OCI-LY3 (cell line): Measurements from ENCODE around the gene ACP6.

ENCODE experiments used
- H2AFZ ChIP-seq: fragments of 200-600, 300-600 bp; shearing (Covaris generic); 2 replicates; pipeline ENCODE4 v1.6.0; 2014; ENCODE audit warnings: antibody characterized with exemption, low read depth, low read length
- H3K27ac ChIP-seq: fragments of 200-600, 300-600 bp; sonication (generic); 2 replicates; pipeline ENCODE4 v1.5.1; 2014; ENCODE audit warnings: mild to moderate bottlenecking, low read length, moderate library complexity, mixed read lengths
- H3K27me3 ChIP-seq: fragments of 200-600, 300-600 bp; sonication (generic); 2 replicates; pipeline ENCODE4 v1.6.1; 2014; ENCODE audit warnings: low read depth, low read length, mixed read lengths
- H3K36me3 ChIP-seq: fragments of 200-600, 300-600 bp; sonication (generic); replicated peaks from 2 replicates; pipeline ENCODE3; 2014; ENCODE audit warnings: low read depth, low read length, mixed read lengths
- H3K4me1 ChIP-seq: fragments of 300-600, 200-600 bp; sonication (generic); 2 replicates; pipeline ENCODE4 v1.6.1; 2014; ENCODE audit warnings: low read length, mixed read lengths
- H3K4me2 ChIP-seq: fragments of 200-600, 300-600 bp; sonication (generic); 2 replicates; pipeline ENCODE4 v1.6.1; 2014; ENCODE audit warnings: low read length, mixed read lengths
- H3K4me3 ChIP-seq: fragments of 300-600, 200-600 bp; sonication (generic); 2 replicates; pipeline ENCODE4 v1.5.1; 2014; ENCODE audit warnings: antibody characterized with exemption, mild to moderate bottlenecking, low read length, moderate library complexity
- H3K79me2 ChIP-seq: fragments of 300-600, 200-600 bp; shearing (Covaris generic); 2 replicates; pipeline ENCODE4 v1.6.1; 2014; ENCODE audit warnings: mild to moderate bottlenecking, low read length, mixed read lengths
- H3K9ac ChIP-seq: fragments of 300-600, 200-600 bp; shearing (Covaris generic); 2 replicates; pipeline ENCODE4 v1.6.0; 2014; ENCODE audit warnings: mild to moderate bottlenecking, low read length, moderate library complexity
- H3K9me3 ChIP-seq: fragments of 200-600, 300-600 bp; shearing (Covaris generic); 2 replicates; pipeline ENCODE4 v1.6.1; 2014; ENCODE audit warnings: low read length, mixed read lengths; ENCODE audit not compliant: insufficient read depth
- H4K20me1 ChIP-seq: fragments of 200-600, 300-600 bp; sonication (generic); 2 replicates; pipeline ENCODE4 v1.6.1; 2016; ENCODE audit warnings: low read length, mixed read lengths; ENCODE audit not compliant: insufficient read depth
- CTCF ChIP-seq: fragments of 200-600, 300-600 bp; sonication (generic); IDR thresholded peaks from 2 replicates; pipeline ENCODE4 v1.5.1; 2014; ENCODE audit warnings: antibody characterized with exemption, low read length, low read depth
- EZH2phosphoT487 ChIP-seq: fragments of 200-600 bp; shearing (Covaris generic); IDR thresholded peaks from 2 replicates; pipeline ENCODE4 v1.6.1; 2018; ENCODE audit warnings: antibody characterized with exemption, mixed run types, low read depth

The ACP6 gene

GRCh38 chr1:147673406-147673805 is 3.1 kb upstream of the ACP6 start:
- Histone ChIP-seq H3K9me3 (peaks cover 14% of the 10 kb centered on the region; the same call in 1 of the 2 replicates), H4K20me1 (no peaks in the 10 kb centered on the region), H3K79me2 (no peaks in the 10 kb centered on the region), H3K36me3 (no peaks in the 10 kb centered on the region), H3K4me1 (peaks cover 9% of the 10 kb centered on the region; the same call in 1 of the 2 replicates), H2AFZ (no peak overlapping the region), H3K4me2 (no peak overlapping the region), H3K27ac (no peak overlapping the region), H3K9ac (no peak overlapping the region), H3K4me3 (no peak overlapping the region), H3K27me3 (peaks cover 6% of the 10 kb centered on the region; the same call in 1 of the 2 replicates)
- TF ChIP-seq CTCF (no peak), EZH2phosphoT487 (no peak)

DNA sequence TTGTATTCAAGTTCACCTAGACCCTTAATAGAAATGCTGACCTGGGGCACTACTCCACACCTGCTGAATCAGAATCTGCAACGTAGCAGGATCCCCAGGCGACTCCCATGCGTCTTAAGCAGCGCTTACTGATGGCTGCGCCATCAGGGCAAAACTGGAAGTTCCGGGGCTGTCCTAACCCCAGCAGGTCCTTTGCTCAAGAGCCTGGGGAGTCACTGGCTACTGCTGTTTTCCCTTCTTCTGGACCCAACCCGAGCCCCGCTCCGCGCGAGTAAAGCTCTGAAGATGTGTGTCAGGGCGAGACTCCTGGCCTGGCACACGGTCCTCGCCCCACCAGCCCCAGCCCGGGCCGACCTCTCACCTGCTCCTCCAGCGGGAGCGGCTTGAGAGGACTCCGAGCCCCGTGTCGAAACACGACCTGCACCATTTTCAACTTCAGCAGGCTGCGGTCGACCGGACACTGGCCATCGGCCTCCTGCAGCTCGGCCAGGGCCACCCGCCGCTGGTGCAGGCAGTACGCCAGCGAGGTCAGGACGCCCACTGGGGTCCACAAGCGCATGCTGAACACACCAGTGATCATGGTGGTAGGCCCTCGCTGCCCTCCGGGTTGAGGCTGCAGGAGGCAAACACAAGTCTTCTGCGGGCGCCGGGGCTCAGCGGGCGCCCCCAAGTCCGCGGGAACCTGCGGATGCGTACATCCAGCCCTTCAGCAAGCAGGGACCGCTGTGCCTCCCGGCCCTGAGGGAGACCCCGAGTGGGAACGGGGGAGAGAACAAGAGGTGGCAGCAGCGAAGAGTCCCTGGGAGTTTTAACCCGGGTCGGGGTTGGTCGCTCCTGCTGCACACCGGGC is 630 bp downstream of the ACP6 start:
- no peak overlapping the region for H3K27ac ChIP-seq
- H3K4me1 ChIP-seq, result peaks cover 9% of the 10 kb centered on the region; the same call in 1 of the 2 replicates
- TF ChIP-seq CTCF (0 out of 2 replicates have a peak, but pooled peaks have one; percentile 3), EZH2phosphoT487 (no peak)
- no peaks in the 10 kb centered on the region for H3K9me3 ChIP-seq
- peak overlapping the region; percentile 87 for H3K4me2 ChIP-seq
- no peaks in the 10 kb centered on the region for H4K20me1 ChIP-seq
- H2AFZ ChIP-seq, result peak overlapping the region; percentile 70
- H3K27me3 ChIP-seq, result peaks cover 2% of the 10 kb centered on the region; the same call in 1 of the 2 replicates
- H3K9ac ChIP-seq, result peak overlapping the region; percentile 62
- no peaks in the 10 kb centered on the region for H3K79me2 ChIP-seq
- H3K4me3 ChIP-seq, result peak overlapping the region; percentile 82
- no peaks in the 10 kb centered on the region for H3K36me3 ChIP-seq

DNA sequence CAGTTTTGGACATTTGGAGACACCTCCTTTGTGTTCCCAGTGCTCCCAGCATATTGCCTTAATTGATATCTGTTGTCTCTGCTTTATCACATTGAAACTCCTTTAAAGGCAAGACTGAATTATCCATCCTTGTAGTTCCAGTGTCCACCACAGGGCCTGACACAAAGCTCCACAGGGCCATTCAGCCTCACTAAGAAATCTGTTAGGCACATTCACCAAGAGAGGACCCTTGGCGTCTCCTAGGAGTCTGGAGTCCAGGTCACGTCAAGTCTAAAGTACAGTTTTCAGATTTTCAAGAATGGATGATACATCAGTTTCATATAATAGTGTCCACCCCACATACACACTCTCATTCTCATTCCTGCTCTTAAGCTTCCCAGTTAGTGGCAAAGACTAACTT is 4.8 kb downstream of the ACP6 start:
- TF ChIP-seq CTCF (no peak), EZH2phosphoT487 (no peak)
- Histone ChIP-seq H3K4me3 (no peak overlapping the region), H3K9me3 (no peaks in the 10 kb centered on the region), H3K4me2 (no peak overlapping the region), H3K36me3 (no peaks in the 10 kb centered on the region), H3K79me2 (no peaks in the 10 kb centered on the region), H4K20me1 (no peaks in the 10 kb centered on the region), H3K4me1 (peaks cover 7% of the 10 kb centered on the region; the same call in 1 of the 2 replicates), H3K27ac (no peak overlapping the region), H3K9ac (no peak overlapping the region), H3K27me3 (no peaks in the 10 kb centered on the region), H2AFZ (no peak overlapping the region)

GRCh38 chr1:147664206-147664605 is 6.1 kb downstream of the ACP6 start:
- Histone ChIP-seq H3K9me3 (no peaks in the 10 kb centered on the region), H3K79me2 (no peaks in the 10 kb centered on the region), H3K4me1 (peaks cover 5% of the 10 kb centered on the region; the same call in 1 of the 2 replicates), H3K9ac (no peak overlapping the region), H3K27me3 (no peaks in the 10 kb centered on the region), H3K27ac (no peak overlapping the region), H2AFZ (no peak overlapping the region), H4K20me1 (no peaks in the 10 kb centered on the region), H3K36me3 (no peaks in the 10 kb centered on the region), H3K4me2 (no peak overlapping the region), H3K4me3 (no peak overlapping the region)
- TF ChIP-seq EZH2phosphoT487, result no peak
- TF ChIP-seq CTCF, result no peak
